NCI-H82 (cell line): ENCODE measurements around the gene PHC2.

Experiments used
- DNase-seq: peaks from one replicate; lab custom pipeline; 2025; lab: John Stamatoyannopoulos, UW

Gene PHC2

DNA sequence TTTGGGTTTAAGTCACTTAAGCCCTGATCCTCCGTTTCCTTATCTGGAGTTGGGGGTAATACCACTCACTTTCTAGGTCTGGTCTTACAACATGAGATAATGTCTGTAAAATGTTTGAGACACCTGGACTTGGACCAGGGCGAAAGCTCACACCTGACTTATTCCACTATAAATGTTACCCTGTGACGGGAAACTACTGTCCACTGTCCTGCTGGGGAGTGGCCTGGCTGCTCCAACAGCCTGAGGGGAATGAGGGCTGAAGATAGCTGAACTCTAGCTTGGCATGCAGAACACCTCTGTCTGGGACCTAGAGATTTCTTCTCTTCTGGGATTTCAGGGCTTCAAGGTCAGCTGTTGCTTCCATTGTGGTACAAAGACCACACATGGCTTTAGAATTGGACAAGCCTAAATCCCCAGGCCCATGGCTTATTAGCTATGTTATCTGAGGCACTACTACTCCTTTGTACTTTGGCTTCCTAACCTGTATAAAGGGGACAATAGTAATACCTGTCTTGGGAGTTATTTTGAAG lies 100.5 kb downstream of the PHC2 start:
- no peak for DNase-seq

- no peak for DNase-seq
These were observed 101.1 kb downstream of the PHC2 start for GRCh38 chr1:33329600-33330305.

- no peak for DNase-seq
These were observed 102.1 kb downstream of the PHC2 start for GRCh38 chr1:33328817-33329216.

GRCh38 chr1:33327587-33328325 lies 103.1 kb downstream of the PHC2 start:
- no peak for DNase-seq

DNA sequence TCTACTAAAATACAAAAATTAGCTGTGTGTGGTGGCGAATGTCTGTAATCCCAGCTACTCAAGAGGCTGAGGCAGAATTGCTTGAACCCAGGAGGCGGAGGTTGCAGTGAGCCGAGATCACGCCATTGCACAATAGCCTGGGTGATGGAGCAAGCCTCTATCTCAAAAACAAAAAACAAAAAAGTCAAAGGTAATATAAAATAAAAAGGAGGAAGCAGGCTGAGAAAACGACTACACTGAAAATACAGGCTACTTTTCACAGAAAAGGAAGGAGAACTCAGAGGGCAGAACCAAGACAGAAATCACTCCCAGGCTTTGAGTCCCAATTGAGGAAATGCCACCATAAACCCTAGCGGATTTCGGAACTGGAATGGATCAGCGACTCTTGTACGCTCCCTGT lies 104.1 kb downstream of the PHC2 start:
- DNase-seq: no peak

- DNase-seq: no peak
These were observed 106.0 kb downstream of the PHC2 start for GRCh38 chr1:33324677-33325575.

- no peak for DNase-seq
These were observed 107.0 kb downstream of the PHC2 start for GRCh38 chr1:33323663-33324477.

- no peak for DNase-seq
These were observed 107.9 kb downstream of the PHC2 start for GRCh38 chr1:33322870-33323585.

GRCh38 chr1:33322109-33322508 lies 108.8 kb downstream of the PHC2 start:
- DNase-seq: peak; percentile 29

GRCh38 chr1:33321178-33321577 lies 109.7 kb downstream of the PHC2 start:
- DNase-seq: no peak

DNA sequence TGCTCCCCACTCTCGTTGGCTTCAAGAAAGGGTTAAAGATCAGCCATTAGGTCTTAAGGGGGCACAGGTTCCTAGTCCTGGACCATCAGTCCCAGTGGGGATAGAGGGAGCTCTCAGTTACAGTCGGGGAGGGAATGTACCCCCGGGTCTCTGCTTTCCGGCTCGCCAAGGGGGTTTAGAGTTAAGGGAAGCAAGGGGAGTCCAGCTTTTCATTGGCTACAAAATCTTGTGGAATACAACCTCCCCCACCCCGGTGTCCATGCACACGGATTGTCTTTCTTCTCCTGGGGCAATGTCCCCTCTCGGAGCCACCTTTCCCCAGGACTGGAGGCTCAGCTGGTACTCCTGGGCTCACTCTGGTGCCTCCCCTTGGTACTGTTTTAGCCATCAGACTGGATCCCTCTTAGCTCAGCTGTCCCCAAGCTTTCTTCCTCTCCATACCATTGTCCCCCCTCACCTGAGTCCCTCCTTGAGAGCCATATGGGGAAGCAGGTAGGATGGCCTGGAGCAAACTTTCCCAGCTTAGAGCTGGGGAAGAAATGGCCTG lies 110.2 kb downstream of the PHC2 start, which contains the start of gene A3GALT2:
TSS of gene A3GALT2 (minus strand) at position 480 of the 547 bp plus-strand sequence. CDS start at position 480, 0 bp downstream.
- DNase-seq: no peak

DNA sequence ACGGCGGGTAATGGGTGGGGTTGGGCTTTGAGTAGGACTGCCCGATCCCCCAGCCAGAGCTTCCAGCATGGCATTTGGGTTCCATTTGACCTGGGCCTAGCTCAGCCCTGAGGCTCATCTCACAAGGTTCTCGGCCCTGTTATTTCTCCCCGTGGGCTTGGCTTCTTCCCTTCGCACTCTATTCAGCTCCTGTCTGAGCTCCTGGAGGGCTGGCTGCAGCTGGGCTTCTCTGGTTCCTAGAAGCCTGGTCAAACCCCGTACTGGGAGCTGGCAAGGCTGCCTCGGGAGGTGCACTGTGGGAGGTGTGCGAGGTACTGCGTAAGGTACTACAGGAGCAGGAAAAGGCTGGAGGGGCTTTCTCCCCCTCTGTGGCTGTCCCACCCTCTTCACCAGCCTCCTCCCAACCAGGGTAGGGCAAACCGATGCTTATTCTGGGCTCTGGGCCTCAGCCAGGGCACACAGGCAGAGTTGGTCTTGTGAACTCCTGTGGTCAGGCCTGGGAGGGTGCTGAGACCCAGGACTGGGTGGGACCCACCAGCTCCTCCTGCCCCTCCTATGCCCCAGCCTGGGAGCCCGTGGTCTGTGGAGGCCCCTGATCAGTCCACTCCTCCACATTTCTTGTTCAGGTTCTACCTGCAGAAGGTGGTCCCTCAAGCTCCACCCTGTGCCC lies 110.8 kb downstream of the PHC2 start:
- DNase-seq: no peak

DNA sequence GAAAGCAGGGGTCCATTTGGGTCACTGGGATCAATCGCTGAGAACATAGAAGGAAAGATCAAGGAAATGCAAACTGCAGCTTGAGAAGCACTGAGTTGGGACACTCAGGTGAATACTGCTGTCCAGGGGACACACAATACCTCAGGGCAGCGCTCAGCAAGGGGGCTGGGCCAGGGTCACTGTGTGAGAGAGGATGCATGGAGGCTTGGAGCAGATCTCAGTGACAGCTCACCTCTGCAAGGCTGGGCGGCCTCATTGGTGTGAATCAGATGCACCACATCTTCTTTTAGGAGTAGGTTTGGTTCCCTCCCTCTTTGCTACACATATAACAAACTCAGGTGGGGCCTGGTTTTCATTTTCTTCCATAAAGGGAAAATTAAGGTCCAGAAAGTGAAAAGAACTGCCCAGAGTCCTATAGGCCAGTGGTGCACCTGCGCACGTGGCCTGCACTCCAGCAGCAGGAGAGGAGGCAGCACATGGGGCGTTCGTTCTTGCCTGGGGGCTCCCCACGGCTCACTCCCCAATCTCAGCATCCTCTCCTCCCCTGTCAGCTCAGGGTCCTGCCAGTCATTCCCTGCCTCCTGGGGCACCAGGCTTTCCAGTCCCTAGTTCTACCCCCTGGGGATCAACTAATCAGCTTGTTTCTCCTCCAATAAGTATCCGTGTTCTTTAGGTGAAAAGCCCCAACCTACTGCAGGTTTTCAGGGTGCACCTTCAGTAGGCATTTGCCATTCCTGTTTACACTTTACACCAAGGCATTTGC lies 111.5 kb downstream of the PHC2 start:
- peak; percentile 23 for DNase-seq

DNA sequence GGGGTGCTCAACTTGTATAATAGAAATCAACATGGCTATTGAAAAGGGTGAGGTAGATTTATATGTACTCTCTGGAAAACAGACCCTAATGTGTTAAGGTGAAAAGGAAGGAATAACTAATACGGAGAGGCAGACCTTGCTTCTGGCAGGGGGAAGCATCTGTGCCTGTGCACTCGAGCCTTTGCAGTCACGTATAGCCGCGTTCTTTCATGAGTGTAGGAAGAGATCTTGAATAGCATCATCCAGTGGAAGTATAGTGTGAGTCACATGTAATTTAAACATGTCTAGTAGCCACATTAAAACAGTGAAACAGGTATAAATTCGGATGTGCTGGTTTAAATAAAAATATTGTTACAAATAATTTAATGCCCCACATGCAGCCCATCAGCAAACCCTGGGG lies 112.9 kb downstream of the PHC2 start:
- no peak for DNase-seq

- DNase-seq: no peak
These were observed 113.5 kb downstream of the PHC2 start for GRCh38 chr1:33317354-33317753.

DNA sequence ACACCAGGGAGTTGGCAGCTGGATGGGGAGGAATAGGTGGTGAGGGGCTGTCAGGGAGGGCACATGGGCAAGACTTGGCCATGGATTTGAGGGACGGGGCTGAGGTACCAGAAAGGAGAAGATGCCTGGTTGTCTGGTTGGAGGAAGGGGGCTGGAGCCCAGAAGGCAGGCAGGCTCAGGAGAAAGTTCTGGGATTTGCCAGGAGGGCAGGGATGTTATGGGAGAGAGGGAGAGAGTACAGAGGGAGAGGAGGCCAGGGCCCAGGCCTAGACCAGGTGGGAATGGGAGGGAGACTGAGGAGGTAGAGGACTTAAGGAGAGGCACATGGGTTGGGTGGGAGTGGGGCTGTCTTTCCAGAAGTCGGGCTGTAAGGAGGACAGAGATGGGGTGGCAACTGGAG lies 114.3 kb downstream of the PHC2 start:
- DNase-seq: no peak

DNA sequence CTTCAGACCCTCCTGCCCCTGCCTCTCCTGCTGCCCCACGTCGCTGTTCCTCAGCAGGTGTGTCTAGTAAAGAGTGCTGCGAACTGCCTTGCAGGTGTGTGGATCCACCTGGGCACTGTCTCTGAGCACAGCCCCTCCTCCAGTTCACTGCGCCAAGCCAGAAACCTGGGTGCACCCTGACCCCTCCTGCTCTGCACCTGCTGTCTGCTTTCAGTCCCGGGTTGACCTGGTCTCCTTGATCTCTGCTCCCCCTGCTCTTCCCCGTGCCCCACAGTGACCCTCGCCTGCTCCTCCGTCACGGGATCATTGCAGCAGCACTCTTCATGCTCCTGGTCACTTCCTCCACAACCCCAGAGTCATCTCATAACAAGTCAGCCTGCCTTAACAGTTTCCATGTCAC lies 116.5 kb downstream of the PHC2 start:
- no peak for DNase-seq

DNA sequence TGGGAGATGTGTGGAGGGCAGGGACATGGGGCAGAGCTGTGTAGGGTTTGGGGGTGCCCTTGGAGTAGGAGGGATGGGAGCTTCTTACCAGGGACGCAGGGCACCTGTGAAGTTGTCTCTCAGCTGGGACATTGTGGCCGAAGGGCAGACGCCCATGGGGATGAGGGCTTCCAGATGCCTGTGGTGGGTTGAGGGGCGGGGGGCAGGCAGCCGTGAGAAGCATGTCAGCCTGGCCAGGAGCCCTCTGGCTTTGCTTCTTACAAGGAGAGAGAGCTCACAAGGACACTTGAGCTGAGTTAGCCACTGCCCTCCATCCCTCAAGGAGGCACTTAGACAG lies 118.5 kb downstream of the PHC2 start:
- no peak for DNase-seq

- DNase-seq: no peak
These were observed 119.0 kb downstream of the PHC2 start for GRCh38 chr1:33311706-33312412.
